GM19324 (cell line): ENCODE measurements around the gene DUSP5.
"Not testable (repeated sequence)": the region's sequence is repeated elsewhere in the genome, so short reads cannot be mapped to it uniquely, and the experiment has no call there.

ENCODE experiments used
- ATAC-seq: cut with Tn5 transposase; IDR thresholded peaks from one replicate; pipeline ENCODE4 v1.9.1; 2021; ENCODE audit warnings: mild to moderate bottlenecking, moderate library complexity; ENCODE audit not compliant: unreplicated experiment, low FRiP score

Gene DUSP5

GRCh38 chr10:110497438-110498086 lies at the start of gene DUSP5:
Gene DUSP5, plus strand, starts transcription at chr10:110497907. Its CDS starts 215 bp downstream, at chr10:110498122.
- peak; percentile 70 for ATAC-seq

- ATAC-seq: no peak
Measured at GRCh38 chr10:110448682-110449418, 48.9 kb upstream of the DUSP5 start.

- ATAC-seq: no peak
Measured at GRCh38 chr10:110455446-110455845, 42.3 kb upstream of the DUSP5 start.

- no peak for ATAC-seq
Measured at GRCh38 chr10:110456046-110456445, 41.7 kb upstream of the DUSP5 start.

GRCh38 chr10:110456523-110457091 lies 41.1 kb upstream of the DUSP5 start:
- ATAC-seq: no peak

GRCh38 chr10:110457851-110458250 lies 39.9 kb upstream of the DUSP5 start:
- ATAC-seq: no peak

GRCh38 chr10:110458266-110458920 lies 39.3 kb upstream of the DUSP5 start:
- ATAC-seq: no peak

- no peak for ATAC-seq
Measured at GRCh38 chr10:110459600-110459999, 38.1 kb upstream of the DUSP5 start.

GRCh38 chr10:110460111-110460809 lies 37.4 kb upstream of the DUSP5 start:
- no peak for ATAC-seq

- ATAC-seq: no peak
Measured at GRCh38 chr10:110461088-110461487, 36.6 kb upstream of the DUSP5 start.

- ATAC-seq: no peak
Measured at GRCh38 chr10:110461530-110461929, 36.2 kb upstream of the DUSP5 start.

- ATAC-seq: no peak
Measured at GRCh38 chr10:110462166-110463095, 35.3 kb upstream of the DUSP5 start.

- not testable (repeated sequence) for ATAC-seq
Measured at GRCh38 chr10:110468258-110468657, 29.4 kb upstream of the DUSP5 start.

GRCh38 chr10:110470541-110470940 lies 27.2 kb upstream of the DUSP5 start:
- ATAC-seq: not testable (repeated sequence)

- no peak for ATAC-seq
Measured at GRCh38 chr10:110471566-110472139, 26.1 kb upstream of the DUSP5 start.

- no peak for ATAC-seq
Measured at GRCh38 chr10:110474017-110474416, 23.7 kb upstream of the DUSP5 start.

- no peak for ATAC-seq
Measured at GRCh38 chr10:110474826-110475225, 22.9 kb upstream of the DUSP5 start.

GRCh38 chr10:110475722-110476515 lies 21.8 kb upstream of the DUSP5 start:
- no peak for ATAC-seq
